LNCAP (cell line): Measurements from ENCODE around the gene GLT1D1.

Source experiments
- TF ChIP-seq, protein P1 (sequence below): fragments of 450-650 bp; IDR thresholded peaks from 2 replicates; pipeline ENCODE4 v1.5.1; 2017; ENCODE audit warnings: mild to moderate bottlenecking

Gene GLT1D1

GRCh38 chr12:128818065-128819022 lies 34.9 kb upstream of the GLT1D1 start:
- TF ChIP-seq, protein P1, sequence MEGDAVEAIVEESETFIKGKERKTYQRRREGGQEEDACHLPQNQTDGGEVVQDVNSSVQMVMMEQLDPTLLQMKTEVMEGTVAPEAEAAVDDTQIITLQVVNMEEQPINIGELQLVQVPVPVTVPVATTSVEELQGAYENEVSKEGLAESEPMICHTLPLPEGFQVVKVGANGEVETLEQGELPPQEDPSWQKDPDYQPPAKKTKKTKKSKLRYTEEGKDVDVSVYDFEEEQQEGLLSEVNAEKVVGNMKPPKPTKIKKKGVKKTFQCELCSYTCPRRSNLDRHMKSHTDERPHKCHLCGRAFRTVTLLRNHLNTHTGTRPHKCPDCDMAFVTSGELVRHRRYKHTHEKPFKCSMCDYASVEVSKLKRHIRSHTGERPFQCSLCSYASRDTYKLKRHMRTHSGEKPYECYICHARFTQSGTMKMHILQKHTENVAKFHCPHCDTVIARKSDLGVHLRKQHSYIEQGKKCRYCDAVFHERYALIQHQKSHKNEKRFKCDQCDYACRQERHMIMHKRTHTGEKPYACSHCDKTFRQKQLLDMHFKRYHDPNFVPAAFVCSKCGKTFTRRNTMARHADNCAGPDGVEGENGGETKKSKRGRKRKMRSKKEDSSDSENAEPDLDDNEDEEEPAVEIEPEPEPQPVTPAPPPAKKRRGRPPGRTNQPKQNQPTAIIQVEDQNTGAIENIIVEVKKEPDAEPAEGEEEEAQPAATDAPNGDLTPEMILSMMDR = no peak

DNA sequence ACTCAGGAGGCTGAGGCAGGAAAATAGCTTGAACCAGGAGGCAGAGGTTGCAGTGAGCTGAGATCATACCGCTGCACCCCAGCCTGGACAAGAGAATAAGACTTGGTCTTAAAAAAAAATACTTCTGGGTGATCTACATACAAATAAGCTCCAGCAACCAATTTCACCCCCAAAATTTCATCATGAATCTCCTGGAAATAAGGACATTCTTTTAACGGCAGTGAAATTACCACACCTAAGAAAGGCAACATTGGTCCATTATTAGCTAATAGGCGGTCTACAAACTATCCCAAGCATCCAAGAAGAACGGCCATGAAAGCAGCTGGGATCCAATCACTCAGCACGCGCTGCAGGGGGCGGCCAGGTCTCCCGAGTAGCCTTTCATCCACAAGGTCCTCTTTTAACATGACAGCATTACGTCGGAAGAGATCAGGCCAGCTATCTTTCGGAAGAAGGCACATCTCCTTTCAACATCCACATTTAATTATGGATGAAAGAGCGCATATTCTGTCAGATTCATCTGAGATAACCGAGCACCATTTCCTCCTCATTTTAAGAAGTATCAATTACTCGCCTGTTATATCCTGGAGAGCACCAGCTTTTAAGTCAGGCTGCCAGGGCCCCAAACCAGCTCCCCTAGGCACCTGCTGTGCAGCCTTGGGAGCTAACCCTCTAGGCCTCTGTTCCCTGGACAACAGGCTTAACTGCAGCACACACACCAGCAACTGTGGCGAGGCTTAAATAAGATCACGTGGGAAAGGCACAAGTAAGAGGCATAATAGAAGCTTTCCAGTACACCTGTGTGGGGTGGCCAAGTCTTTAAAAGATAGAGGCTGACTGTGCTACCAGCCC lies 33.8 kb upstream of the GLT1D1 start:
- TF ChIP-seq, protein P1 = no peak

GRCh38 chr12:128820253-128820652 lies 33.0 kb upstream of the GLT1D1 start:
- TF ChIP-seq, protein P1 = no peak

- TF ChIP-seq, protein P1 = no peak
Measured at GRCh38 chr12:128820723-128821432, 32.4 kb upstream of the GLT1D1 start.

- TF ChIP-seq, protein P1 = peak; percentile 12; the same call in 1 of the 2 replicates
Measured at GRCh38 chr12:128823216-128823915, 29.9 kb upstream of the GLT1D1 start.

DNA sequence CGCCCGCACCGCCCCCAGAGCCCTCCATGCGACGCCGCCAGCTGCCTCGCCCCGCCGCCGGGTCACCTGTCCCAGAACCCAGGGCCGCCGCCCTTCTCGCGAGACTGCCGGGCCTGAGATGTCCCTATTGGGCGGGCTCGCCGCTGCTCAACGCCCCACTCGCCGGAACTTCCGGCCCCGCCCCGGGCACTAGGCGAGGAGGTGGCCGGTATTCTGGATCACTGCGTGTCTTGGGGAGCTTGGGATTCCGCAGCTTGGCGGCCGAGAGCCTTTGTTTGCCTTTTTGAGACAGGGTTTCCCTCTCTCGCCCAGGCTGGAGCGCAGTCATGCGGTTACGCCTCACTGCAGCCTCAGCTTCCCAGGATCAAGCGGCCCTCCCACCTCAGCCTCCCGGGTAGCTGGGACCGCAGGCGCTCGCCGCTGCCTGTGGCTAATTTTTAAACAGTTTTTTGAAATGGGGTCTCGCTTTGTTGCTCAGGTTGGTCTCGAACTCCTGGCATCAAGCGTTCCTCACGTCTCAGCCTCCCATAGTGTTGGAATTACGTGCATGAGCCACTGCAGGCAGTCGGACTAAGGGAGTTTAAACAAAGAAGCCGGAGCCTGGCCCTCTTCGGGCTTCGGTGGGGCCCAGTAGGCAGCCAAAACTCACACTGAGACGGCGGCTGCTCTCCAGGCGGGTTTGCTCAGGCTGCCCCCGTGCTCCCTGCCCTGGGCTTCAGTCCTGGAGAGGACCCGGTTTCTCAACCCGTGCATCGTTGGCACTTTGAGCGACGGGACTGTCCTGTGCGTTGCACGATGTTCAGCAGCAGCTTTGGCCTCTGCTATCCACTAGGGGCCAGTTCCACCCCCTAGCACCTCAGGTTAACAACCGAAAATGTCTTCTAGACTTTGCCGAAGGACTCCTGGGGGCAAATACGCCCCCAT lies 29.1 kb upstream of the GLT1D1 start, which contains the start of gene SLC15A4:
TSS of gene SLC15A4 (minus strand) at position 43 of the 924 bp plus-strand sequence. CDS start at position 28, 15 bp downstream.
- TF ChIP-seq, protein P1 = no peak
